ENCODE results near the gene SAXO1.

SAXO1 gene

DNA sequence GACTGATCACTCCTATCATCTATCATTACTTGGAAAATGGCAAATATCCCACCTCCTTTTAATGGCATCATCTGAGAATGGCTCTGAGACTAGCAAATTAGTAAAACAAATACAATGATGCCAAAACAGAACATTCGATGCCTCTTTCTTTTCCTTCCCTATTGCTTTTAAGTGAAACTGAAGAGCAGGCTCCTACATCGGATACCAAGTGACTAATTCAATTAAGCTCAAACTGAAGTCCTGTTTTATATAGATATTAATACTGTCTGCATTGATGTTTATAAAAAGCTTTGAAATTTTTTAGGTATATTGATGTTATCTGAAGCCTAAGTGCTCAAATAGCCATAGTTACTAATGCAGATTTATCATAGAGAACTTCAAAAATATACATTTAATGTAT lies 43.9 kb downstream of the SAXO1 start:
- TF ChIP-seq GATA1 (IDR thresholded peaks at IDR 0.05; ENCODE audit: low read depth, low read length) = no peak
- no peak for TF ChIP-seq POLR2A (IDR thresholded peaks at IDR 0.05; ENCODE audit: low read length)
- DNase-seq = no peak

DNA sequence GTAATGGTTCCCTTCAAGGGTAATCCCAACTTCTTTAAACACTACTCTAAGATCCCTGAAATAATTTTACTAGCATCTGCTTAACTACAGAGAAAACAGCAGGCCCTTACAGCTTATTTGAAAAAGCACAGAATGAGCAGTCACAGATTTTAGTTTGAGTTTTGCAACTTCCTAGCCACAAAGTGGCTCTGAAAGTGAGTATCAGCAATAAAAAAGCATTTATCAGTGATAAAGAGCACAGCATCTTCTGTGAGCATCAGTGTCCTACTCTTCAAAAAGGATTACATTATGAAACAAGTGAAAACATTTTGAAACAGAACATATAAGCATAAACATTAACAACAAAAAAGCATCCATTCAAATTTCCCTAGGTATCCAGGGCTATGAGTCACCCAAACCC lies 45.0 kb downstream of the SAXO1 start:
- DNase-seq = no peak
- no peak for TF ChIP-seq GATA1 (IDR thresholded peaks at IDR 0.05; ENCODE audit: low read depth, low read length)
- no peak for TF ChIP-seq POLR2A (IDR thresholded peaks at IDR 0.05; ENCODE audit: low read length)

DNA sequence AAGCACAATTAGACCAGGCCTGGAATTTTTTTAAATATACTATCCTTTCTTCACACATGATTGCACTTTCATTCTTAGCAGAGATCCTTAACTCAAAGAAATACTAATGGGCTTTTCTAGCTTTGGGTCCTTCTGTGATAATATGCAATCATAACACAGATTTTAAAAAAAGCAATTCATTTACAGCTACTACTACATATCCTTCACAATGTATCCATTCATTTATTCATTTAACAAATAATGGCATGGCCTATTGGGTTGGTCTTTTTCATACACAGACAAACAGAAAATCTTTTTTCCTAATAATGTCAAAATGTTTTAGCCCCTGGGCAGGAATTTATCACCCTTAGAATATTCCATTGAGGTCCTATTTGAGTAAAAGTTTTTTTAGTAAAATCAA lies 47.0 kb downstream of the SAXO1 start:
- TF ChIP-seq GATA1 (IDR thresholded peaks at IDR 0.05; ENCODE audit: low read depth, low read length) = no peak
- no peak for TF ChIP-seq POLR2A (IDR thresholded peaks at IDR 0.05; ENCODE audit: low read length)

GRCh38 chr9:18985464-18985951 lies 47.5 kb downstream of the SAXO1 start:
- no peak for DNase-seq
- TF ChIP-seq POLR2A (IDR thresholded peaks at IDR 0.05; ENCODE audit: low read length) (no peak), GATA1 (IDR thresholded peaks at IDR 0.05; ENCODE audit: low read depth, low read length) (no peak)

More for the DNA sequence above, 47.0 kb downstream of the SAXO1 start:
- no peak for DNase-seq

DNA sequence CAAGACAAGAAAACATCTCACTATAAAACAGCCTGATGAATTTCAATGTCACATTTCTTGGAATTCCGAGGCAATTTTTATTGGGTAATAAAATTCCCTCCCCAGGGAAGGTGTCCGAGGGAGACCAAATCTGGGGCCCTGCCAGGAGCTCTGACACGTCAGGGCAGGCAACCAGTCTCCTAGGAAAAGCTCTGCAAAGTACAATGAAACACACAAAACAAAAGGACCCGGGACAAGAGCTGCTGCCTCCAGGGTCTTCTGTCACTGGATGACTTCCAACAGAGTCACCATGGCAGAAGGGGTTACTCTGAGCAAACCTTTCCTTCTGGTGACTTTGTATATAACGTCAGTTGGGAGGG lies 50.8 kb downstream of the SAXO1 start:
- no peak for TF ChIP-seq GATA1 (IDR thresholded peaks at IDR 0.05; ENCODE audit: low read depth, low read length)
- TF ChIP-seq POLR2A (IDR thresholded peaks at IDR 0.05; ENCODE audit: low read length) = no peak
- DNase-seq = no peak

- no peak for DNase-seq
- no peak for TF ChIP-seq POLR2A (IDR thresholded peaks at IDR 0.05; ENCODE audit: low read length)
- no peak for TF ChIP-seq GATA1 (IDR thresholded peaks at IDR 0.05; ENCODE audit: low read depth, low read length)
Measured at GRCh38 chr9:18981476-18982261, 51.3 kb downstream of the SAXO1 start.

GRCh38 chr9:18980189-18980588 lies 52.8 kb downstream of the SAXO1 start:
- no peak for DNase-seq
- no peak for TF ChIP-seq GATA1 (IDR thresholded peaks at IDR 0.05; ENCODE audit: low read depth, low read length)
- TF ChIP-seq POLR2A (IDR thresholded peaks at IDR 0.05; ENCODE audit: low read length) = no peak

DNA sequence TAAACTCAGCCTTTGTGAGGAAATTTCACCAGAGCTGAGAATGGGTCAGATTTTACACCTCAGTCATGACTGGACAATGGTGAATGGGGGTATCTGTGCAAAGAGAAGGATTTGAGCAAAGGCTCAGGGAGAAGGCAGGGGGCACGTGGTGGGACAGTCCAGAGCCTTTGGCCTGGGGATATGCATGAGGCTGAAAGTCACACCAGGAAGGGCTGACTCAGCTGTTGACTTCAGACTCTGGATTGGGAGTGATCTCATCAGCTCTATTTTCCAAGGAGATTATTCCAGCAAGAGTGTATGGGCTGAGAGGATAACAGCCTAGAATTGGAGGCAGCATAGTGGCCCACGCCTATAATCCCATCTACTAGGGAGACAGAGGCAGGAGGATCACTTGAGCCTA lies 53.6 kb downstream of the SAXO1 start:
- DNase-seq = no peak
- no peak for TF ChIP-seq GATA1 (IDR thresholded peaks at IDR 0.05; ENCODE audit: low read depth, low read length)
- TF ChIP-seq POLR2A (IDR thresholded peaks at IDR 0.05; ENCODE audit: low read length) = no peak

DNA sequence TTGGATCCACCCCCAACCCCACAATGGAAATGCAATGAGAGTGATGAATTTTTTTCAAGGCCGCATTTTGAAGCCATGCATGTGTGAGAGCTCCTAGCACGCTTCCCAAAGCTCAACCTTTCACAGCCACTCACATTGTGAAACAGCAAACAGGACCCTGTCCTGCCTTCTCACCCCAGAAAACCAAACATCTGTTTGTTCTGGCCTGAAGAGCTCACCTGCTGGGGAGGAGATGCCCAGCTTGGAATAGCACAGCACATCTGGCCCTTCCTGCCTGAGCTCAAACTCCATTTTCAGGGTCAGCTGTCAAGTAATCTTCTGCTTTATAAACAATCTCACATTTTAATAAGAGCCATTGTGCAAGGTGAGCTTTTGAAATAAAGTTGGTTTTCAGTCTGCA lies 54.8 kb downstream of the SAXO1 start:
- no peak for DNase-seq
- TF ChIP-seq GATA1 (IDR thresholded peaks at IDR 0.05; ENCODE audit: low read depth, low read length) = no peak
- TF ChIP-seq POLR2A (IDR thresholded peaks at IDR 0.05; ENCODE audit: low read length) = no peak

GRCh38 chr9:18976709-18977531 lies 56.1 kb downstream of the SAXO1 start:
- no peak for DNase-seq
- TF ChIP-seq GATA1 (IDR thresholded peaks at IDR 0.05; ENCODE audit: low read depth, low read length) (no peak), POLR2A (IDR thresholded peaks at IDR 0.05; ENCODE audit: low read length) (no peak)

DNA sequence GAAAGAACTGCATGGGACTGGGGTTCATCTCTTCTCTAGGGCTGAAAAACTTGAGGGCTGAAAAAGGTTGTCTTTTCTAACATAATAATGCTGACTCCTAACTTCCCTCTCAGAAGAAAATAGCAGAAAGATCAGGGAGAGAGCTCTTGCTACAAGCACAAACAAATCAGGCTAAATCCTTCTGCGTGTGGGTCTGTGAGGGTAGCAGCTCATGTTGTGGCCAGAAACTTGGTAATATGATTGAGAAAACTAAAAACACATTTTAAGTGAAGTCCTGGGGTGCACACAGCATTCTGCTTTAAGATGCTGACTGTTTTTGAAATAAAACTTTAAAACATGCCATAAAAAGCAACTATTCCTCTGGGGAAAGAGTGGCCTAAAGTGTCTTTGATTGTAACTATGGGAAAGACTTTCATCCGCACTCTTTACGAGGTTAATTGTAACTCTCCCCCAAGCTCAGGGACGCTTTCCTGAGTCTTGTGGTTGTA lies 56.7 kb downstream of the SAXO1 start:
- TF ChIP-seq POLR2A (IDR thresholded peaks at IDR 0.05; ENCODE audit: low read length) (no peak), GATA1 (IDR thresholded peaks at IDR 0.05; ENCODE audit: low read depth, low read length) (no peak)
- no peak for DNase-seq

DNA sequence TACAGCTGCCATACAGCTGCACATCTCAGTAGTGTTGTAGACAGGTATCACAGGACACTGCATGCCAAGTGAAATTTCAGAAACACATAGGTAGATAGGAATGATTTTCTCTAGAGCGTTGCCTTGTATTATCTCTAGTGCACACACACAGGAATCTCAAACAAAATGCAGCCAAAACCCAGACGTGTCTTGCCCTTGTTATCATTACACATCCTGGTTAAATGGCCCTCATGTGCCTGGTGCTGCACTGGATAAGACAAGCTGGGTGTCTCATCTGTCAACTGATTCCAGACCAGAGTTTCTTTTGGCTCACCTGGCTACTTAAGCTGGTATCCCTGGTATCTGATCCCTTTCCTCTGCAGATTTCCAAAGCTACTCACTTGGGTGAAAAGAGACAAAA lies 59.7 kb downstream of the SAXO1 start:
- no peak for TF ChIP-seq GATA1 (IDR thresholded peaks at IDR 0.05; ENCODE audit: low read depth, low read length)
- no peak for DNase-seq

DNA sequence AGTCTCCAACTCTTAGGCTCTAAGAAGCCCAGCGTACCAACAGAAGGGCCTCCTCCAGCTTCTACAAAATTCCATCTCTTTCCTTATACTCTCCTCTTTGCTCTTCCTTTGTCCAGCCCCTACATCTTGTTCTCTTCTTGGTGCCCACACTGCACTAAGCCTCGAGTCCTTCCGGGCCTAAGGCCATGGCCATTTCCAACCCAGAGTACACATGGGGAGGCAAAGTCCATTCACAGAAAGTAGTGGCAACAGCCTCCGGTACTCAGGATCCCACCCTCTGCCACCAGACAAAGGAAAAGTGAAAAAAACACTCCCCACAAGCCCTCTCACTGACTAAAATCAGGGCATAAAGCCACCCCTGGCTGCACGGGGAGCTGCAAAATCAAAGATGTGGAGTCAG lies 60.3 kb downstream of the SAXO1 start:
- DNase-seq = no peak
- TF ChIP-seq GATA1 (IDR thresholded peaks at IDR 0.05; ENCODE audit: low read depth, low read length) (no peak), POLR2A (IDR thresholded peaks at IDR 0.05; ENCODE audit: low read length) (no peak)

DNA sequence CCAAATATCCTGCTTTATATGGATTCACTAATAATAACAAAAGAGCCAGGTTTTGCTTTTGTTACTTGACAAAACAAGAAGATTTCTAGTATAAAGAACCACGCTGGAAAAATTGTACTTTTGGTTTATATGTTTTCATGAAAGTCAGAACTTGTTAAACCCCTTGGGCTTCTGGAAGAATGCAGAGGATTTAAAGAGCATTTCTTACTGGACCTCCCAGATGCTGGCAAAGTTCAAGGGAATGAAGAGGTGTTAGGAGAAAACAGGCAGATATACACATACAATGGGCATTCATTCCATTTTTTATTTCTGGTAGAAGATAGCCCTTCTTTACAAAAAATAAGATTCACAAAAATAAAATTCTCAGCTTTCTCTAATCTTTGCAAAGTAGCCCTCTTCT lies 61.1 kb downstream of the SAXO1 start:
- DNase-seq = no peak
- TF ChIP-seq POLR2A (IDR thresholded peaks at IDR 0.05; ENCODE audit: low read length) (no peak), GATA1 (IDR thresholded peaks at IDR 0.05; ENCODE audit: low read depth, low read length) (no peak)

Data from erythroblast (primary cell).